ENCODE results near the gene NPC1.

The NPC1 gene

DNA sequence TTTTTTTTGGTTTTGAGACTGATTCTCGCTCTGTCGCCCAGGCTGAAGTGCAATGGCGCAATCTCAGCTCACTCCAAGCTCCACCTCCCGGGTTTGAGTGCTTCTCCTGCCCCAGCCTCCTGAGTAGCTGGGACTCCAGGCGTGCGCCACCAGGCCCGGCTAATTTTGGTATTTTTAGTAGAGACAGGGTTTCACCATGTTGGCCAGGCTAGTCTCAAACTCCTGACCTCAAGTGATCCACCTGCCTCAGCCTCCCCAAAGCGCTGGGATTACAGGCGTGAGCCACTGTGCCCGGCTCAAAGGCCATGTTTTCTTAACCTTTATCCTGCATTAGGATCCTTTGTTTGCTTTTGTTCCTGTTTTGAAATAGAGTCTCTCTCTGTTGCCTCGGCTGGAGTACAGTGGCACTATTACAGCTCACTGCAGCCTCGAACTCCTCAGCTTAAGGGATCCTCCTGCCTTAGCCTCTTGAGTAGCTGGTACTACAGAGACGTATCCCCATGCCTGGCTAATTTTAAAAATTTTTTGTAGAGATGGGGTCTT, 41.0 kb downstream of the NPC1 start:
- no peak for DNase-seq

DNA sequence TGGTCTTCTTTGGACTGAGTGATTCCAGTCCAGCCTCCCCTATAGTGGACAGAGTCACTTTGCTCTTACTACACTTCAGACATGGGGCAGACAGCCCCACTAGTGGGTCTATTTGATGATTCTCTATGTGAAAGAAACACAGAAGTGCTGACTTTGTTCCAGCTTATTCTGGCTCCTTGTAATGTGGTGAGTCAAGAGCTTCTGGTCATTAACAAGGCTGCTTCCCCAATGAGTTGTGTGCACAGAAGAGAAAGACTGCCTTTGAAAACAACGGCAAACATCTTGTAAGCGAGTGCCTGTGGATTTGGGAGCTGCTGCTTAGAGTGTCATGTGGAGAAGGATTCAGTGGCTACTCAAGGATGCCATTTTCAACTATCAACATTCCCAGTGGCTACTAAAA, 43.8 kb downstream of the NPC1 start:
- no peak for DNase-seq

DNA sequence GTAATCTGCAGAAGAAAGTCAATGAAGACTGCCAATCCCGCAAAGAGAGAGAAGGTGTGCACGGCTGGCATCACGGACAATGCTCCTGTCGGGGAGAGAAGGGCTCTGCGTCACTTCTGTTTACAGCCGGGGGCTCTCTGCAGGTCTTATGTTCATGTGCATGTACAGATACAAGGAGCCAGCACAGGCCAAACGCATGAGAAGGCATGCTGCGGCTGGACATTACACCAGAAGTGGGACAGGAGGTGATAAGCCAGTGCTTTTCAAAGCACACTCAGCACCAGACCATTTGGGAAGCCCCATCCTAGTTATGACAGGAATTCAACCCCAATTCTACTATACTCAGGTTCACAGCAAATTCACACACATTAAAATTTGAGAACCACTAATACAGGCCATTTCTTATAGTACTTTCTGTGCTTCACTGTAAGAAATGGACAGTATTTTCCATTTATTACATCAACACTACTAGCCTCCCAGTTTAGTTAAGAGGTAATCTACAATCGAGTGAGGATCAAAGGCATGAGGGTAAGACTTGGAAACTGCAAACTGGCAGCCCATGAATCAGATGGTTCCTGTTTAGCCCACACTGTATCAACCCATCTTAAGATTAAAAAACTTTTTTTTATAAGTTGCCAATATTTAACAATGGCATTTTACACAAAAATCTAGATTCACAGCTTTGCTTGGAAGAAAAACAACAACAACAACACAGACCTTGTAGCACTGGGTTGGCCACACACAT, 44.8 kb downstream of the NPC1 start:
- no peak for DNase-seq

DNA sequence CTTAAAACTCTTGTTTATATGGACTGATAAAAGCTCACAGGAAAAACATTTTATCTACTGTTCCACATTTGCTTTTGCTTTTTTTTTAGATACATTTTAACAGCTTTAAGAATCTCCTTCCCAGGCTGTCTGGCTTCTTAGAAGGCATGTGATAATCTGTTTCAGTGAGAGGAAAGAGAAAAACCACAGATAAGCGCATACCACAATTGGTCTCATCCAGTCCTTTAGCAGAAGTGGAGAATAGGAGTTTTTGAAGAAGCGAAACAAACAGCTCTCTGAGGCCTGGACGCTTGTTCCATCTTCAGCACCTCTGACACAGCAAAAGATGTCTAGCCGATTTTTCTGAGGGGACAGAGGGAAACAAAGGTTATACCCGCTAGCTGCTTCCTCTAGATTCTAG, 45.4 kb downstream of the NPC1 start:
- no peak for DNase-seq

DNA sequence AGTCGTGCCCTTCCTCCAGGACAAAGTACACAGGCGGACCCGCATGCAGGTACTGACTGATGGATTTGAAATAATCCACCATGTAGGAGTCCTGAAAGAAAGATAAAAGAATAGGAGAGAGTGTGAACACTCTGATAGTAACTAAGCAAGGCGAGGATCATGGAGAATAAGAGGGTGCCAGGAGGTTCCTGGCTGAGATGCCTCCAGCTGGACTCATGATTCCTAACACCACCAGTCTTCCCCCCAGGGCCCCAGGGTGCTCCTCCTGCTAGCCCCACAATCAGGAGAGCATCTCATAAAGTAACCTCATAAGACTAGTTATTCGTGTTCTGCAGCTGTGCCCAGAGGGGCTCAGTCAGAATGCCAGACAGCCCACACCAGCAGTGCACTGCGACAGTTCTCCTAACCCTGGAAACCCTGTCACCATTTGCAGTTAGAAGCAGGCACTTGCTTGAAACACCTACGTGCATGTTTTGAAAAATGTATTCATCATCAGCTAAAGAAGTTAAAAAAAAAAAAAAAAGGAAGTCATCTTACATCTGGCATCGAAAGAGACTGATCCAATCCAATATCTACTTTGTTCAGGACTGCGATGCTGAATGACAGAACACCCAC, 46.3 kb downstream of the NPC1 start:
- no peak for DNase-seq

DNA sequence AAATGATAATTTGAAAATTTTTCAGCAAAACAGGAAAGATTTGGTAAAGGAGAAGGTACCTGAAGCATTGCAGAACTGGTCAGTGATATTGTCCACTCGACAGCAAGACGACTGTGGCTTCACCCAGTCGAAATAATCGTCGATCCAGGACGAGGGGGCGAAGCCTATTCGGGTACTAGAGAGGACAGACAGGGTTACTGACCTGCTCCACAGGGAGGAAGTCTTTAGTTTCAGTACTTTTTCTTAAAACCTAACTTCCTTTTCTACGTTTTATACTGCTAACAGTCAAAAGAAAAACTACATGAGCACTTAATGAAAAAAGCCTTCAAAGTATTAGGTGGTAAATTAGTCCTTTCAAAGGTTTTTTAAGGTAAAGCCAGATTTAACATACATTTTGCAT, 47.0 kb downstream of the NPC1 start:
- DNase-seq = no peak

DNA sequence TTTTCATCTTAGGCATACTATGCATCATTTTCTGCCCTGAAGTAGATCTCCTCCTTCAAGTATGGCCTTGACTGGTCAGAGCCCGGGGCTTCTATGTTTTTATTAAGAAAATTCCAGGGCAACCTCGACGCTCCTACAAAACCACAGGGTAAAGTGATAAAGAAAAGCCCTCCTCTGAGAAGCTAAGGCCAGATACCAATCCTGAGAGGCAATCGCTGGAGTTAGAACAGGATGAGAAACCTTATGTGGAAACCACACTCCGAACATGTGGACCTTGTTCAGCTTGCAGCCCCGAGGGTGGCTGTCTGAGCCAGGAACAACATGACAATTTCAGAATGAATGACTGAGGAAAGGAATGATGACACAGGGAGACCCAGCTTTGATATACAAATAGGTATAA, 47.4 kb downstream of the NPC1 start:
- no peak for DNase-seq

DNA sequence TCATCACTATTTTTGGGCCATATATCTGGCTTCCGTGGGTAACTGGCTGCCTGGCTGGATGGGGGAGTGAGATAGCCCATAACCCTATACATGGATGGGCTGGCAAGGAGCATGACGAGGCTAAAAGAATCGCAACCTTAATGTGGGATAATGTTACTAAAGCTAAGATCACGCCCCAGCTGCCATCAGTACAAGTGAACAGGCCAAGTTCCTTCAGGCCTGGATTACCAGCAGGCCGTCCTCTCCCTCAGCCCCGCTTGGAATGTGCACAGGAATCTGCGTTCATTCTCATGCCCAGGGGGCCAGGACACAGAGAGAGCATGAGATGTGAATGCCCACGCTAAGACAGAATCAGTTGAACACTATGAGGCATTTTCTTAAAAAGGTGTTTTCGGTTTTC, 48.3 kb downstream of the NPC1 start:
- no peak for DNase-seq

DNA sequence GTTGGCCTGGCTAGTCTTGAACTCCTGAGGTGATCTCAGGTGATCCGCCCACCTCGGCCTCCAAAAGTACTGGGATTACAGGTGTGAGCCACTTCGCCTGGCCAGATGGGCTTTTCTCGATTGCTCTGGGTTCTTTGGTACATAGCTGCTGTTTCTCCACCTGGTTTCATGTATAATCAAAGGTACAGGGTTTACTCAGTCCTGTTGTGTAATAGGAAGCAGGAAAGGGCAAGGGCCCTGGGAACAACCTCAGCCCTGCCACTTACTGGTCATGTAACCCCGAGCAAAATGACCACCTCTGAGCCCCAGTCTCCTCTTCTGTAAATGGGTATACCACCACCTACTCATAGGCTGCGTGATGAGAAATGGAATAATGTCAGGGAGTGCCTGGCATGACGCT, 49.0 kb downstream of the NPC1 start:
- DNase-seq = no peak

DNA sequence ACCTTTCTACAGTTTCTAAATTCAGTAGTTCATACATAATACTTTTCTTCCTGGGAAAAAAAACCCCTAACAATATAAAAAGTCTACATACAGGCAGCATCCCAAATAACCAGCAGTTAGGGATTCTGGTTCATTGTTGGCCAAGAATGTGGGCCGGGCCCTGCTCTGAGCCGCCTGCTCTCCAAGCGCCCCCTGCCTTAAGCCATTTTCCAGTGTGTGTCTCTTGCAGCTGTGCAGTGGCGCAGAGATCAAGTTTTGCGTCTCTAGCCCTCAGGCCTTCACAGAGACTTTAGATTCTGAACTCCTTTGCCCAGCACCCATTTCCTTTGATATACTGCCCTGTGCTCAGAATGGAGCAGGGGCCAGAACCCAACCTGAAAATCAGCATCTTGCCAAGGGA, 50.1 kb downstream of the NPC1 start:
- no peak for DNase-seq

DNA sequence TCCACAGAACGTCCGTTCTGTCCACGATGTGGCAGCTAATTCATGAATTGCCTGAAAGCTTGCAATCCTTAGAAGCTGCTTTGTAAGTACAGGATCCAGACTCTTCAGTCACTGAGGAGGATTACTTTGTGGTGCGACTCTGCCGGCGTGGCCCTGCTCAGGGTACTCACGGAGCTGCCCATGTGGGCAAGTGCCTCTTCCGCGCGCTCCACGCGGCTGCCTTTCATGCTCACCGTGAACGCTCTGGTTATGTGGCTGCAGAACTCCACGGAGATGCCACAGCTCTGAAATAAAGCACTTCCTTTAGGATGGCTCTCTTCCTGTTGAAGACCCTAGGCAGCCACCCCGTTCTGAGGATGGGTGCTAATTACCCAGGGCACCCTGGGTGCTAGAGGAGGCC, 52.0 kb downstream of the NPC1 start:
- no peak for DNase-seq

DNA sequence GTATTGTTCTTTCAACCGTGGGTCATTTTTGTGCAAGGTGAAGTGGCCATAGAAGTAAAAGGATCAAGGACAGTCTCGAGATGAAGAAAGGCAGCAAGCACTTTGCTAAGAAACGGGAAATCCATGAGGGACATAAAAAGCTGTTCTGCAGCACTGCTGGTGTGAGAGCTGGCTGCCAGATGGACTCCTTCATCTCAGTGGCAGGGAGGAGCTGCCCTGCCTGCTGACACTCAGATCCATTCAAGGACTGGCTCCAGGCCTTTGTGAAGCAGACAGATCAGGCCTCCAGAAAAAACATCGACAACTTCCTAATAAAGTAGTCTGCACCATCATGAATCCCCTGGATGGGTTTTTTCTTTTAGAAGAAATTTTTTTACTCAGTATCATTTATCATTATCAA, 53.5 kb downstream of the NPC1 start:
- DNase-seq = no peak

DNA sequence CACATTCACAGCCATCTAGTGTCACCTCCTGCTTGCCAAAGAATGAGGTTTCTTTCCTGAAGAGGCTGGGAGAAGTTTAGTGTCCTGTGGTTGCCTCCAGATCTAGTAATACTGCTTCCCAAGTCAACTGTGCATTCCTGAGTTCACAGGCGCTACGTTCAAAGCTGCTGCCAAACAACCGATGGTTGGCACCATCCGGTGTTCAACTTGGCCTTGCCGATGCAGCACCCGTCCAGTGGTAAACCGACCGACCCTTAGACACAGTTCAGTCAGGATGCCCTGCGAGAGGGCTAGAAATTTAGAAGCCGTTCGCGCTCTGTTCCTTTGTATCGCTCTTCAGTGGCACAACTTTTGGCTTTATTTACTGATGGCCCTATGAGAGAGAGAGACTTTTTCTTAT, 54.4 kb downstream of the NPC1 start:
- no peak for DNase-seq

DNA sequence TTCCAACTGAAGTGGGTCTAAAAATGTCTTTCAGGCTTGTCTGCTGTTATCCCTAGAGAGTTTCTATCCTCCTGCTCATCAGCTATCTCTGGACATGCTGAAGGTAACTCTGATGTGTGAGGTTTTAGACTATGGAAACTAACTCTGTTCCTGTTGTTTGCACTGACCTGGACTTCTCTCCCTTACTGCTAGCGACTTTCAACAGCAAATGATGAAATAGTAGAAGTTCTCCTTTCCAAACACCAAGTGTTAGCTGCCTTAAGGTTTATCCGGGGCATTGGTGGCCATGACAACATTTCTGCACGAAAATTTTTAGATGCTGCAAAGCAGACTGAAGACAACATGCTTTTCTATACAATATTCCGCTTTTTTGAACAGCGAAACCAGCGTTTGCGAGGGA, 56.1 kb downstream of the NPC1 start:
- no peak for DNase-seq

DNA sequence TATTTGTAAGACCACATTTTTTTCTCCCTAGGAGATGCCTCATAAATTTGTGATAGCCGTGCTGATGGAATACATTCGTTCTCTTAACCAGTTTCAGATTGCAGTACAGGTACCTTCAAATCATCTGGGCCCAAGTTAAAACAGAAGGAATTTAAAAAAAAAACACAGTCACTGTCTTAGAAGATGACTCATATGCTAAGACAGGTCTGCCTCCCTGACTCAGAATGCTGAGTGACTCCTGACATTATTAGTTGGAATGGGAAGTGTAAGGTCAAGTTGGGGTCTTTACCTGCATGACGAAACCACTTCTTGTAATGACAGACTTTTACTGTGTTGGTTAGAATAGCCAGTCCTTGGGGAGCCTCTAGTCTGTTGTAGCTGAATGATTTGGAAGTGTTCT, 56.7 kb downstream of the NPC1 start:
- no peak for DNase-seq

DNA sequence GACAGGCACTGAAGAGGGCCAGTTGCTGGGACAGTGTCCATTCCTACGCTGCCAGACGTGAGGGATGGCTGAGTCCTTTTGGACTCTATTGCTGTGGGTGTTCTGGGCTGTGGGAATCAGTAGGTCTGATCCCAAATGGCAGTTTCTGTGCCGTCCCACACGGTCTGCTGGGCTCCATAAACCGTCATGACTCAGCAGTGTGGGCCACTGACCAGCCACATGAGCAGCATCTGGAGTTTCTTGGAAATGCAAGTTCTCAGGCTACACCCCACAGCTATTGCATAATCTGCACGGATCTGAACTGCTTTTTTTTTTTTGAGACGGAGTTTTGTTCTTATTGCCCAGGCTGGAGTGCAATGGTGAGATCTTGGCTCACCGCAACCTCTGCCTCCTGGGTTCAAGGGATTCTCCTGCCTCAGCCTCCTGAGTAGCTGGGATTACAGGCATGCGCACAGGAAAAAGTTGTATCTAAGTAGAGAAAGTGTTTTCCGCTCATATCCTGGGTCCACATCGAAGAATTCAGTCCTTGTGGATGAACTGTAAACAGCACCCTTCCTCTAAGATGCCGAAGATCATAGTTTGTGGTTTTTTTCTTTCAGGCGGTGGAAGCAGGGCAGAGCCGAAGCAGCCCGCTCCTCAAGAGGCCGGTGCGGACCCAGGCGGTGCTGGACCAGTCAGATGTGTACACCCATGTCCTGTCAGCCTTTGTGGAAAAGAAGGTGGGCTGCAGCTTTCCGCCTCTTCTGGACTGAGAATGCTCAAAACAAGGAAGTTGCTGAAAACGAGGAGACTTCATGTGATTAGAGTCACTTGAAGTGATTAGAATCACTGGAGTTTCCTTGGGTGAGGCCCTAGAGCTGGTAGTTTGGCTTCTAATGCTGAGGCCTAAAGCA, 57.5 kb downstream of the NPC1 start:
- DNase-seq = no peak

DNA sequence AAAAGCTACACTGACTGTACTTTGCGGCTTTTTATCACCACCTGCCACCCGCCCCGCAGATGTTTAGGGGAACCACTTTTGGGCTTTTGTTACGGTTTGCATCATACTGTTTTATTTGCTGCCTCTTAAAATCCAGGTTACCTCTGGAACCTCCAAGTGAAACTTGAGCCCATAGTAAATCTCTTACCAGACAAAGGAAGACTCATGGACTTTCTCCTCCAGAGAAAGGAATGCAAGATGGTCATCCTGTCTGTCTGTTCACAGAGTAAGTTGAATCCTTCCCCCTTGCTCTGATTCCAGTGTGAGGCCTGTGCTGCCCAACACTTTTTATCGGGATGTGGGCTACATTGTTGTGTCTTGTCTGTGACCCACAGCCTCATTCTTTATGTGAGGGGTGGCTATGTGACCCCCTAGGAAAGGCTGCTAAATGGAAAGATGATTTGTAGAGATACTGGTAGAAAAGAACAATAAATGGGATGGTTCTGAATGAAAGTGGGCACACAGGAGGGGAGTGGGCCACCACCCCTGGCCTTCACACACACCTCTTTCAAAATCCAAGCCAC, 59.7 kb downstream of the NPC1 start:
- no peak for DNase-seq

DNA sequence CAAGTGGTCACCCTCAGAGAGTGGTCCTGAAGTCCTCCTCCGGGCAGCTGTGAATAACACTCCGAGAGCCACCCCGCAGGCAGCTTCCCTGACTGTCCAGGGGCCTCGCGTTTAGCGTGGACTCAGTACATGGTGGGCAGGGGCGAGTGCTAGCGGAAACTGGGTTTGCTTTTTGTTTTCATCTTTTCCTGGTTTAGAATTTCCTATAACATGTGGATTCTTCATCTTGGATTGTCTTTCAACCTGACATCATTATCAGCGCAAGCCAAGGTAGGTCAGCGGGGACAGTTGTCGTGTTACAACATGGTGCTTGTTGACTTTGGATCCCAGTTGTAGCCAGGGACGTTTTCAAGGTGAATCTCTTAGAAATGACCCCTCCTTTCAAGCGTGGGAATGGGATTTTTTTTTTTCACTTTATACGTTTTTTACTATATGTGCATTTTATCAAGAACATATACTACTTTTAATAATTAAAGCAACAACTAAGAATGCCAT, 62.0 kb downstream of the NPC1 start:
- DNase-seq = no peak

DNA sequence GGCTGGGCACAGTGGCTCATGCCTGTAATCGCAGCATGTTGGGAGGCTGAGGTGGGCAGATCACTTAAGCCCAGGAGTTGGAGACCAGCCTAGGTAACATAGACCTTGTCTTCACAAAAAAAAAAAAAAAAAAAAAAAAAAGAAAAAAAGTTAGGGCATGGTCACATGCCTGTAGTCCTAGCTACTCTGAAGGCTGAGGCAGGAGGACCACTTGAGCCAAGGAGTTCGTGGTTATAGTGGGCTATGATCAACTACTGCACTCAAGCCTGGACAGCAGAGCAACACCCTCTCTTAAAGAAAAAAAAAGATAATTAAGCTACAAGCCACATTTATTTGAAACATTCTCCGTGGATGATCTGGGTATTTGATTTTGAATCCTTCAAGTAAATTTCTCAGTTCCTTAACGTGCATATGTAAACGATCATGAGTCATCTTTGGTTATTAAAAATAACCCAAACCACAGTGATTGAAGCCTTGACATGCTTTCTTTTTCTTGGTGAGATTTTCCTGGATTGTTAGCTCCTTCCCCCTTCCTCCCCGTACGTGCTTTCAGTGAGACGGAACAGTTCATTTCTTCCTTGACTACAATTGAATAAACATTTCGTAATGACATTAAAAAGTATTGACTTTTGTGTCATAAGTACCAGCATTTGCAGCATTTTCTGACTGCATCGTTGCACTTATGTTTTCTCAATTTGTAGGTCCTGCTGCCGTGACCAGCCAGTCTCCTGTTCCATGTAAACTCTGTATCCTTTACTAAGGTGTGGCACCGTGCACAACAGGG, 62.7 kb downstream of the NPC1 start:
- DNase-seq = no peak

DNA sequence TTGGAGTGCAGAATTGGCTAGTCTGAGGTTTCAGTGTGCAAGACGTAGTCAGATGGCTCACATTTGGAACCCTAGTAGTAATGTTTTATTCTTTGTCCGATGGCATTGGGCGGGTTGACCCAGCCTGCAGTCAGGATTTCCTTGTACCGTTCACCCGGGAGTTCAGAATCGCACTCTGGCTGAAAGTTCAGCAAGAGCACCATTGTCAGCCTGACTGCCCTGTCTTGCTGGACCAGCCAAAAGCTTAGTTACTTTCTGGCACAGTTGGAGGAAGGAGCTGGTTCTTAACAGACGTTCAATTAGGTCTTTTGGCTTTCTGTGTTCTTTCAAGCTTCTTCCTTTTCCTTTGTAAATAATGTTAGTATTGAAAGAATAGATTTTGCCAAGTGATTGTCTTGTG, 64.4 kb downstream of the NPC1 start:
- no peak for DNase-seq

DNA sequence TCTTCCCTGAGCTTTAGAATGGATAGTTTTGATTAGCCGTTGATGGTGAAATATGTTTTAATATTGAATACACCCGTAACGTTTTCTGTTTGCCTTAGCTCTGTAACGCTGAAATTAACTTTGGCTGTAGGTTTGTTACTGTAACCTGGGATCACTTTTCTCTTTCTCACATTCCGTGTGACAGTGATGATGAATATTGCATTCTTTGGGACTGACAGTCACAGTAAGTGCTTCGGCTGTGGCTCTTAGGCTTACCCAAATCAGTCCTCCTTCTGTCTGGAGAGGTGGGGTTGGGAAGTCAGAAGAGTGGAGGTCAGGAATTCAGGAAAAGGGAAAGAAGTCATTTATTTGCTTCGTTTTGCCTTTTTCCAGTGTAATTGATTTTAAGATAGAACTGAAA, 65.0 kb downstream of the NPC1 start:
- no peak for DNase-seq

DNA sequence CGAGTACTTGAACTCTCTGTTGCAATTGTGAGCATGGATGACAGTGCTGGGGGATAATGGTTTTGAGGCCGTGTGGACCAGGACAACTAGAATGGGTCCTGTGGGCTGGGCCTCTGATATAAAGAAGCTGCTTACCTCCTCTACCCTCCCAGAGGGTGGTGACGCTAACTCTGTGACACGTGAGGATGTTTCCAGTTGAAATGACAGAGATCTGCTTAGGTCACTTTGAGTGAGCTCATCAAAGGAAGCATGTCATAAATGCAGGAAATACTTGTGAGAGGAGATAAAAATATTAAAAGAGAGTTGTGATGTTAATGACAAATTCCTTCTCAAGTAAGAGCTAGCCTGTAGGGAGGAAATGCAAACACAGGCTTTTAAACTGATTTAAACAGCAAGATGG, 66.6 kb downstream of the NPC1 start:
- no peak for DNase-seq

Data from DMS 273 treated with DMSO at 0.1 percent for 48 hours (cell line).